ENCODE data around the gene CDC25C. TPM values are rescaled to one million over a fixed set of nuclear protein-coding genes. Genes with fewer than 3 reads are reported as not detected.
A peak's percentile ranks its signal among the peaks of the same experiment; 100 is the strongest.

Gene CDC25C
- 13.8 and 14.7 TPM in 2 replicates for total RNA-seq (2014; rRNA removed)
- percentile 48 among the genes with signal in this experiment for Bru-seq, nascent RNA
- percentile 40 among the genes with signal in this experiment for BruChase-seq, experiment 1, labeled RNA remaining after a 6-hour chase
- percentile 25 among the genes with signal in this experiment for BruChase-seq, experiment 2, labeled RNA remaining after a 2-hour chase
- long read RNA-seq, partial matches to known transcripts: 0 of 3 reads
- long read RNA-seq, other reads (novel, unspliced or antisense): 3 of 3 reads

DNA sequence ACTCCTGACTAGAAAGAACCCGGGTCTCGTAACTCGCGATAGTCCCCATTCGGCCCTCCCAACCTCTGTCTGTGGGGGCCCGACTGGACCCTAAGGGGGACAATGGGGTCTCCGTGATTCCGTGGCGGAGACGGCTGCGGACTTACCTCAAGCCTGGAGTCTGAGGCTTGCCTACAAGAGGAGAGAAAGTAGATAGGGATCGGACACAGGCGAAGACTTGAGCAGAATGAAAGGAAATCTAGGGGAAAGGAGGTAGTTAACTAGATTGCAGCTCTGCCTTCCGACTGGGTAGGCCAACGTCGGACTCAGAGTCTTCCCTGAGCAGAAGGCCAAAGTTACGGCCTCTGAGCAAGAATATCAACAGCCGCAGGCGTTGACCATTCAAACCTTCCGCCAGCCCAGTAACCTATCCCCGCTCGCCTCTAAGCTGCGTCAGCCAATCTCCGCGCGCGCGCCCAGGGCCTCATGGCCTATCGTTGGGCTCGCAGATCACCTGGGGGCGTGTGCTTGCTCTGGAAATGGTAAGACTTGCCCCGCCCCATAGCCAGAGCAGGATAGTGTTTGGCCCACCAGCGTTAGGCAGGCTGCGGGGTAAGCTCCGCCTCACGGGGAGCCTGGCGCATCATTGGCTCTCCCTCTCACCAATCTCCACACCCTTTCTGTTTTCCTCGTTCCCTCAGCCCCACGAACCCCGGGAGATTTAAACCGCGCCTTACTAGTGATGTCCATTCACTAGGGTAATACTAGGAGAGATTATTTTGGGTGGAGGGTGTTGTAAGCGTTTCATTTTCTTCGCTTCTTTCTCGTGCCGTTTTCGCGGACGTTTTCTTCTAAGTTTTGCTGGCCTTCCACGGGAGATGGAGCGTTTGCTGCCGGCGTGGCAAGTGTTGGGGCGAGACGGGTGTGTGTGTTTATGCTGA is at the start of gene CDC25C:
Gene CDC25C, minus strand, starts transcription at position 356 of the 920 bp plus-strand sequence. CDS start 624 bp downstream, outside the sequence.
- intact Hi-C loops (cut with micrococcal nuclease): no loop called here
- H3K79me2 ChIP-seq (ENCODE audit: low read length): peaks cover 15% of the 10 kb centered on the region

DNA sequence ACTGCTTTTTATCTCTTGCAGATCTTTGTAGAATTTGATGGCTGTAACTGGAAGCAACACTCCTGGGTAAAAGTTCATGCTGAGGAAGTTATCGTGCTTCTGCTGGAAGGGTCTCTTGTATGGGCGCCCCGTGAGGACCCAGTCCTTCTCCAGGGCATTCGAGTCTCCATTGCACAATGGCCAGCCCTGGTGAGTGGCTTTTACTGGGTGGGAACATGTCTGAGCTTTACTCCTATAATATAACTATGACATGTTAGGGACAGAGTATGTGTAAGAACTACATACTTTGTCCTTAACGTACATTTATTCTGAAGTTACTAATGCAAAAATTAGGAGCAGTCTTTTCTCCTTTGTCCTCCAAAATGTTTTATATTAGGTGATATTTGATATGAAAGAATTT is 41.0 kb upstream of the CDC25C start:
- Histone ChIP-seq H3K9ac (ENCODE audit: low read length) (no peak overlapping the region), H3K9me3 (ENCODE audit: low read length) (no peaks in the 10 kb centered on the region), H3K4me3 (ENCODE audit: low read length) (no peak overlapping the region), H3K9me2 (replicated peaks; ENCODE audit: low read length) (no peaks in the 10 kb centered on the region), H3K36me3 (ENCODE audit: low read depth, low read length) (peaks cover 10% of the 10 kb centered on the region; the same call in 1 of the 2 replicates), H3K79me2 (ENCODE audit: low read length) (peaks cover 44% of the 10 kb centered on the region), H3K4me2 (ENCODE audit: low read length) (no peak overlapping the region), H3K4me1 (ENCODE audit: insufficient read depth, low read length) (no peaks in the 10 kb centered on the region), H3K27ac (ENCODE audit: low read length) (no peak overlapping the region), H2AFZ (ENCODE audit: low read length) (no peak overlapping the region), H3F3A (ENCODE audit: low read length, unreplicated experiment) (no peaks in the 10 kb centered on the region), H3K27me3 (ENCODE audit: low read length) (no peaks in the 10 kb centered on the region), H4K20me1 (ENCODE audit: low read length) (no peaks in the 10 kb centered on the region)
- DNase-seq (no peak), ATAC-seq (no peak)
- POLR2A ChIA-PET (ENCODE audit: unreplicated experiment): no interaction called here
- intact Hi-C loops (cut with micrococcal nuclease): no loop called here
- no TSS peak for BruUV-seq (replicated peaks)
- TF ChIP-seq EZH2phosphoT487 (IDR thresholded peaks at IDR 0.05; ENCODE audit: borderline replicate concordance, low read length) (no peak), CTCF (conservative IDR thresholded peaks at IDR 0.05; ENCODE audit: low read depth, low read length) (no peak), EZH2 (IDR thresholded peaks at IDR 0.05; ENCODE audit: low read length, unreplicated experiment) (no peak)
- CTCF ChIA-PET: no interaction called here

More for the DNA sequence above, at the start of gene CDC25C:
- no peaks in the 10 kb centered on the region for H3K27me3 ChIP-seq (ENCODE audit: low read length)
- ATAC-seq: peak; percentile 99
- TF ChIP-seq EZH2phosphoT487 (IDR thresholded peaks at IDR 0.05; ENCODE audit: borderline replicate concordance, low read length) (no peak), CTCF (conservative IDR thresholded peaks at IDR 0.05; ENCODE audit: low read depth, low read length) (no peak), EZH2 (IDR thresholded peaks at IDR 0.05; ENCODE audit: low read length, unreplicated experiment) (no peak)
- peak; percentile 97 for DNase-seq
- peak within 1 kb of the TSS; percentile 98 for H2AFZ ChIP-seq (ENCODE audit: low read length)
- CTCF ChIA-PET: interaction anchor here (0.8 to 1.4 kb wide), 3 partner anchors 18 to 49 kb away, joined by 3 to 10 read pairs (median 4); partner anchors contain the start of gene KDM3B
- H3F3A ChIP-seq (ENCODE audit: low read length, unreplicated experiment): no peaks in the 10 kb centered on the region
- no peaks in the 10 kb centered on the region for H3K36me3 ChIP-seq (ENCODE audit: low read depth, low read length)
- peaks cover 9% of the 10 kb centered on the region; the same call in 1 of the 2 replicates for H3K4me1 ChIP-seq (ENCODE audit: insufficient read depth, low read length)
- peak within 1 kb of the TSS; percentile 77 for H3K9ac ChIP-seq (ENCODE audit: low read length)
- POLR2A ChIA-PET (ENCODE audit: unreplicated experiment): interaction anchor here (0.5 kb wide), 1 partner anchor 291 kb away, joined by 3 read pairs; no protein-coding TSS in a partner anchor
- BruUV-seq (replicated peaks): no TSS peak
- H3K9me3 ChIP-seq (ENCODE audit: low read length): no peaks in the 10 kb centered on the region
- H4K20me1 ChIP-seq (ENCODE audit: low read length): no peaks in the 10 kb centered on the region
- H3K4me2 ChIP-seq (ENCODE audit: low read length): peak within 1 kb of the TSS; percentile 95
- H3K27ac ChIP-seq (ENCODE audit: low read length): peak within 1 kb of the TSS; percentile 57
- no peaks in the 10 kb centered on the region for H3K9me2 ChIP-seq (replicated peaks; ENCODE audit: low read length)
- peak within 1 kb of the TSS; percentile 89 for H3K4me3 ChIP-seq (ENCODE audit: low read length)

Data from PC-3 (cell line).